Islet of Langerhans (tissue), 1 donor: ENCODE results near the gene ATP5PD.
"Not testable (repeated sequence)": the region's sequence is repeated elsewhere in the genome, so short reads cannot be mapped to it uniquely, and the experiment has no call there.

Experiments used
- FAIRE-seq: peaks from one replicate; lab custom pipeline; 2011; peaks lifted over from hg19 to GRCh38; lab: Jason Lieb, UNC

Gene ATP5PD

GRCh38 chr17:75049057-75049456, 2.3 kb upstream of the ATP5PD start:
- FAIRE-seq, result no peak

GRCh38 chr17:75048249-75048878, 1.6 kb upstream of the ATP5PD start:
- no peak for FAIRE-seq

GRCh38 chr17:75047398-75048098, 779 bp upstream of the ATP5PD start:
- no peak for FAIRE-seq

- FAIRE-seq, result not testable (repeated sequence)
Observed at GRCh38 chr17:75045946-75046406, 793 bp downstream of the ATP5PD start.

- no peak for FAIRE-seq
Observed at GRCh38 chr17:75044716-75045115, 2.1 kb downstream of the ATP5PD start.

- FAIRE-seq, result not testable (repeated sequence)
Observed at GRCh38 chr17:75043789-75044188, 3.0 kb downstream of the ATP5PD start.

- no peak for FAIRE-seq
Observed at GRCh38 chr17:75041656-75042280, 5.0 kb downstream of the ATP5PD start.

- FAIRE-seq, result no peak
Observed at GRCh38 chr17:75039238-75039637, 7.5 kb downstream of the ATP5PD start.

- FAIRE-seq, result no peak
Observed at GRCh38 chr17:75036643-75037268, 10.0 kb downstream of the ATP5PD start.

- no peak for FAIRE-seq
Observed at GRCh38 chr17:75034236-75034908, 12.4 kb downstream of the ATP5PD start.

GRCh38 chr17:75033346-75034235, 13.2 kb downstream of the ATP5PD start:
- no peak for FAIRE-seq

GRCh38 chr17:75032720-75033280, 14.0 kb downstream of the ATP5PD start:
- FAIRE-seq, result no peak

GRCh38 chr17:75031972-75032719, 14.6 kb downstream of the ATP5PD start:
- FAIRE-seq, result no peak

- FAIRE-seq, result no peak
Observed at GRCh38 chr17:75030161-75030560, 16.6 kb downstream of the ATP5PD start.

- not testable (repeated sequence) for FAIRE-seq
Observed at GRCh38 chr17:75026650-75027049, 20.1 kb downstream of the ATP5PD start.

- FAIRE-seq, result not testable (repeated sequence)
Observed at GRCh38 chr17:75025398-75025734, 21.4 kb downstream of the ATP5PD start.

- no peak for FAIRE-seq
Observed at GRCh38 chr17:75024686-75025397, 21.9 kb downstream of the ATP5PD start.

- no peak for FAIRE-seq
Observed at GRCh38 chr17:75020331-75021110, 26.2 kb downstream of the ATP5PD start.

GRCh38 chr17:75019710-75020109, 27.1 kb downstream of the ATP5PD start:
- FAIRE-seq, result no peak
